ENCODE data around the gene CBX1. TPM values are rescaled to one million over a fixed set of nuclear protein-coding genes. Genes with fewer than 3 reads are reported as not detected.

CBX1 gene
- total RNA-seq, 1 experiment from 2014 or later, result 77.3 TPM

DNA sequence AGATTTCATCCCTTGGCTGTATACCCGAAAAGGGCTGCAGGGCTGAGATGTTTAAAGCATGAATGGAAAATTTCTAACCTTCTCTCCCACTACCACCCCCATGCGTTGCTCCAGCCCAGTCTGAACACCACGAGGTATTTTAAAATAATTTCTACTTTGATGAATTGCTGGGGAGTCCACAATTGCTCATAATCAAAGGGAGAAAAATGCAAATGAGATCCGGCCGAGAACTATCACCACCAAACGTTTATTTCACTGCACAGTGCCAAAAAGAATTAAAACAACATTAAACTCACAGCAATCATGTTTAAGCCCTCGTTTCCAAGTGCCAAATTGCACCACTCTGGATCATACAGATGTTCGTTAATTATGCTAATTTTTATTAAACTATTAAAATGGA is 43.0 kb upstream of the CBX1 start:
- H3K27ac Mint-ChIP-seq (ENCODE audit: low read depth, unreplicated experiment), result no peak overlapping the region
- H3K27me3 Mint-ChIP-seq (ENCODE audit: insufficient read depth, unreplicated experiment), result peaks cover 84% of the 10 kb centered on the region
- no peak overlapping the region for H3K4me3 Mint-ChIP-seq (ENCODE audit: unreplicated experiment)
- TF ChIP-seq CTCF (IDR thresholded peaks at IDR 0.05; ENCODE audit: unreplicated experiment), result no peak
- no TSS peak for BruUV-seq (replicated peaks)
- H3K4me1 Mint-ChIP-seq (ENCODE audit: insufficient read depth, unreplicated experiment), result no peaks in the 10 kb centered on the region
- DNase-seq (ENCODE audit: unreplicated experiment), result no peak
- ChIA-PET CTCF (no interaction called here), POLR2A (no interaction called here)
- H3K36me3 Mint-ChIP-seq (ENCODE audit: insufficient read depth, unreplicated experiment), result no peaks in the 10 kb centered on the region
- no peaks in the 10 kb centered on the region for H3K9me3 Mint-ChIP-seq (ENCODE audit: unreplicated experiment)
- intact Hi-C loops (cut with micrococcal nuclease), result no loop called here

DNA sequence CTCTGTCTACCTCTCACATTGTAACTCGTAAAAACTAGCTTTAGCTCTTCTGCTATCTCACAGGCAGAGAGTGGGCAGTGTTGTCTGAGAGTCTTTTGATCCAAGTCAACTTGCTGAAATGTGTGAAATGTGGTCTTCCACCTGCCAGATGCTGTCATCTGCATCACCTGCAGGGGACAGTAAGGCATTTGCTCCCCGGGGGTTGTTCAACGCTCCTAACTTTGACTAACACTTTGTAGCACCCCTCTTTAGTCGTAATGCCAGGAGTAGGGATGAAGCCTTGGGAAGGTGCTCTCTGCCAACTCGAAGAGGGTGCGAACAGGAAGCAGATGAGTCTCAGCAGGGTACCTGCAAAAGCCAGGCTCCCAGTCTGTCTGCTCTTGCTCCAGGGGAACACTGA is 42.4 kb upstream of the CBX1 start:
- ChIA-PET CTCF (interaction anchor here (0.6 to 1.0 kb wide), 2 partner anchors 70 to 717 kb away, joined by 3 to 4 read pairs; no protein-coding TSS in a partner anchor), POLR2A (no interaction called here)
- no peak for DNase-seq (ENCODE audit: unreplicated experiment)
- Mint-ChIP-seq H3K4me1 (ENCODE audit: insufficient read depth, unreplicated experiment) (no peaks in the 10 kb centered on the region), H3K27ac (ENCODE audit: low read depth, unreplicated experiment) (no peak overlapping the region), H3K4me3 (ENCODE audit: unreplicated experiment) (no peak overlapping the region), H3K9me3 (ENCODE audit: unreplicated experiment) (no peaks in the 10 kb centered on the region), H3K36me3 (ENCODE audit: insufficient read depth, unreplicated experiment) (no peaks in the 10 kb centered on the region), H3K27me3 (ENCODE audit: insufficient read depth, unreplicated experiment) (peaks cover 78% of the 10 kb centered on the region)
- TF ChIP-seq CTCF (IDR thresholded peaks at IDR 0.05; ENCODE audit: unreplicated experiment), result no peak
- intact Hi-C loops (cut with micrococcal nuclease), result no loop called here
- BruUV-seq (replicated peaks), result no TSS peak

DNA sequence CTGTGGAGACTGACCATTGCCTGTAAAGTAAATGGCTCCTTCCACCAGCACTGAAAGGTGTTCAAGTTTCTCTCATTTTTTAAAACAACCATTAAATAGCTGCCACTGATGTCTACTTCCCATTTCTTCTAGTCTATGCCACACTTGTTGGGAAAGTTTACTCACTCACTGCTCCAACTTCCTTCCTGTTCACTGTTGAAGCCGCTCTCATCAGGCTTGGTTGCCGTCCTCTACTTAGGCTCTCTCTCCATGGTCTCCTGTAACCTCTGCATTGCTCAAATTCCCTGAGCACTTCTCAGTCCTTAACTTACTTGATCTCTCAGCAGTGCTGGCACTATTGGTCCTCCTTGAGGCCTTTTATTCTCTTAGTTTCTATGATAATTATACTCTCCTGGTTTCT is 38.7 kb upstream of the CBX1 start:
- POLR2A ChIA-PET, result no interaction called here
- intact Hi-C loops (cut with micrococcal nuclease), result no loop called here
- H3K4me1 Mint-ChIP-seq (ENCODE audit: insufficient read depth, unreplicated experiment), result no peaks in the 10 kb centered on the region
- no peaks in the 10 kb centered on the region for H3K36me3 Mint-ChIP-seq (ENCODE audit: insufficient read depth, unreplicated experiment)
- DNase-seq (ENCODE audit: unreplicated experiment), result no peak
- no TSS peak for BruUV-seq (replicated peaks)
- H3K27ac Mint-ChIP-seq (ENCODE audit: low read depth, unreplicated experiment), result no peak overlapping the region
- peaks cover 48% of the 10 kb centered on the region for H3K27me3 Mint-ChIP-seq (ENCODE audit: insufficient read depth, unreplicated experiment)
- no peak overlapping the region for H3K4me3 Mint-ChIP-seq (ENCODE audit: unreplicated experiment)
- TF ChIP-seq CTCF (IDR thresholded peaks at IDR 0.05; ENCODE audit: unreplicated experiment), result no peak
- no peaks in the 10 kb centered on the region for H3K9me3 Mint-ChIP-seq (ENCODE audit: unreplicated experiment)
- CTCF ChIA-PET, result interaction anchor here (1.1 kb wide), 1 partner anchor 11 kb away, joined by 3 read pairs; no protein-coding TSS in a partner anchor

GRCh38 chr17:48137656-48138055 is 36.4 kb upstream of the CBX1 start:
- H3K9me3 Mint-ChIP-seq (ENCODE audit: unreplicated experiment), result no peaks in the 10 kb centered on the region
- DNase-seq (ENCODE audit: unreplicated experiment), result no peak
- no peak overlapping the region for H3K4me3 Mint-ChIP-seq (ENCODE audit: unreplicated experiment)
- H3K27ac Mint-ChIP-seq (ENCODE audit: low read depth, unreplicated experiment), result no peak overlapping the region
- peaks cover 32% of the 10 kb centered on the region for H3K27me3 Mint-ChIP-seq (ENCODE audit: insufficient read depth, unreplicated experiment)
- ChIA-PET POLR2A (interaction anchor here (0.7 kb wide), 1 partner anchor 21 kb away, joined by 4 read pairs; no protein-coding TSS in a partner anchor), CTCF (interaction anchor here (0.7 kb wide), 1 partner anchor 22 kb away, joined by 5 read pairs; no protein-coding TSS in a partner anchor)
- no TSS peak for BruUV-seq (replicated peaks)
- no peaks in the 10 kb centered on the region for H3K36me3 Mint-ChIP-seq (ENCODE audit: insufficient read depth, unreplicated experiment)
- H3K4me1 Mint-ChIP-seq (ENCODE audit: insufficient read depth, unreplicated experiment), result no peaks in the 10 kb centered on the region
- intact Hi-C loops (cut with micrococcal nuclease), result no loop called here
- TF ChIP-seq CTCF (IDR thresholded peaks at IDR 0.05; ENCODE audit: unreplicated experiment), result no peak
